ENCODE results near the gene MIXL1.

DNA sequence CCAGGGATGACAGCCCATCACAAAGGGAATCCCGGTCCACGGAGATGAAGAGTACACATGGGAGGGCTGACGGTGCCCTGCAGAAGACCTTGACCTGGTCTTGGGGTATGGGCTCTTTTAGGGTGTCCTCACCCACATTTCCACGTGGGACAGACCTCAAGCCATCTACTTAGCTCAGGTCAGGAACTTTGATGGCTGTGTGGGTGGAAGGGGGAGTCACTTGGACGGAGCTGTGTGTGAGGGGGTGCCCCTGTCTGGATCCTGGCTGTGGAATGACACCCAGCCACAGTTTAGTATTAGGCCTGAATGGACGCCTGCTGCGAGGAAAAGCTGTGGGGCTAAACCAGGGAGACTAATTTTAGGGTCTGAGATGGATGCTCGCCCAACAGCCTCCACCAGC lies 10.9 kb upstream of the MIXL1 start:
- TF ChIP-seq EZH2 (optimal IDR thresholded peaks at IDR 0.05; ENCODE audit: low read depth, low read length) (no peak), EZH2phosphoT487 (IDR thresholded peaks at IDR 0.05; ENCODE audit: low read length) (no peak)
- TF ChIP-seq, protein P1, sequence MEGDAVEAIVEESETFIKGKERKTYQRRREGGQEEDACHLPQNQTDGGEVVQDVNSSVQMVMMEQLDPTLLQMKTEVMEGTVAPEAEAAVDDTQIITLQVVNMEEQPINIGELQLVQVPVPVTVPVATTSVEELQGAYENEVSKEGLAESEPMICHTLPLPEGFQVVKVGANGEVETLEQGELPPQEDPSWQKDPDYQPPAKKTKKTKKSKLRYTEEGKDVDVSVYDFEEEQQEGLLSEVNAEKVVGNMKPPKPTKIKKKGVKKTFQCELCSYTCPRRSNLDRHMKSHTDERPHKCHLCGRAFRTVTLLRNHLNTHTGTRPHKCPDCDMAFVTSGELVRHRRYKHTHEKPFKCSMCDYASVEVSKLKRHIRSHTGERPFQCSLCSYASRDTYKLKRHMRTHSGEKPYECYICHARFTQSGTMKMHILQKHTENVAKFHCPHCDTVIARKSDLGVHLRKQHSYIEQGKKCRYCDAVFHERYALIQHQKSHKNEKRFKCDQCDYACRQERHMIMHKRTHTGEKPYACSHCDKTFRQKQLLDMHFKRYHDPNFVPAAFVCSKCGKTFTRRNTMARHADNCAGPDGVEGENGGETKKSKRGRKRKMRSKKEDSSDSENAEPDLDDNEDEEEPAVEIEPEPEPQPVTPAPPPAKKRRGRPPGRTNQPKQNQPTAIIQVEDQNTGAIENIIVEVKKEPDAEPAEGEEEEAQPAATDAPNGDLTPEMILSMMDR (IDR thresholded peaks at IDR 0.05; ENCODE audit: low read length): no peak

All from MM.1S (cell line).